ENCODE results near the gene N4BP2L2.
A peak's percentile ranks its signal among the peaks of the same experiment; 100 is the strongest.
"Not testable (repeated sequence)": the region's sequence is repeated elsewhere in the genome, so short reads cannot be mapped to it uniquely, and the experiment has no call there.

The N4BP2L2 gene

DNA sequence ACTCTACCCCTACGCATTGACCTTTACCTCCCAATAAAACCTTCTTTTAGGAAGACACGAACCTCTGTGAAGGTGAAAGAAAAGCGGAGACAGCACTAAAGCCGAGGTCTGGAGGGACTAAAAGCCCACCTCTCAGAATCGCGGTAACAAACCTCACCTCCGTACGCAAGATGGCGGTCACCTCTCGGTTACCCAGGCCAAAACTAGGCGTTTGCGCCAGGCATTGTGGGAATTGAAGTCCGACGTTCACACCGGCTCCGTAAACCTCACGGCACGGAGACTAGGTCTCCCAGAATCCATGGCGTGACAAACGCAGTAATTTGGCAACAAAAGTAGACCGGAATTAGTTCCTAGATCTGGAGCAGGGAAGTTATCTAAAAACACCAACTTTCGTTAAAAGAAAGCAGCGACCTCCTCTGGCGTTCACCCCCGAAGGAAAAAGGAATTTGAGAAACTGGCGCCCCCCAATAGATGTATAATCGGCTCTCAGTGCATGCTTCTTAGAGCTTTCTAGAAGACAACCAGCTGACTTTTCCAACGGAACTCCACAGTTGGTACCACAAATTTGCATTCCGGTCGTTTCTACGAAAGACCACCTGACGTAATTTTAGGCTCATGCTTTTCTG, at the start of gene N4BP2L2:
Gene N4BP2L2 (minus strand): TSS at position 175 of the 626 bp plus-strand sequence. CDS start 1,768 bp downstream, outside the sequence.
- peak; percentile 81 for FAIRE-seq

DNA sequence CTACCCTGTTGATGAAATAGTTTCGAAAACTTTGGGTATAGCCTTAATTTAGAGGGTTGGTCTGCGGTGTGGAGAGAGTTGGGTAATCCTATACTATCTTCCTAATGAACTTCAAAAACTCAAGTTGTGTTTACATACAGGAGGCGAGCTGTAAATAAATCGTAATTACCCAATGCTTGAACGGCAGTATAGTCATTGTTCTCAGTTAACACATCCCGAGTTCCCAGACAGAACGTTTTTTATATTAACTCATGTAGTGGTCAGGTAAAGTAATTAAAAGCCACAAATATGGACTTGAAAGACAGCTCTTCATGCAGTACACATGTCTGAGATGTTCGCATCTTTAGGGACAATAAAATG, 49.2 kb upstream of the N4BP2L2 start:
- no peak for FAIRE-seq

DNA sequence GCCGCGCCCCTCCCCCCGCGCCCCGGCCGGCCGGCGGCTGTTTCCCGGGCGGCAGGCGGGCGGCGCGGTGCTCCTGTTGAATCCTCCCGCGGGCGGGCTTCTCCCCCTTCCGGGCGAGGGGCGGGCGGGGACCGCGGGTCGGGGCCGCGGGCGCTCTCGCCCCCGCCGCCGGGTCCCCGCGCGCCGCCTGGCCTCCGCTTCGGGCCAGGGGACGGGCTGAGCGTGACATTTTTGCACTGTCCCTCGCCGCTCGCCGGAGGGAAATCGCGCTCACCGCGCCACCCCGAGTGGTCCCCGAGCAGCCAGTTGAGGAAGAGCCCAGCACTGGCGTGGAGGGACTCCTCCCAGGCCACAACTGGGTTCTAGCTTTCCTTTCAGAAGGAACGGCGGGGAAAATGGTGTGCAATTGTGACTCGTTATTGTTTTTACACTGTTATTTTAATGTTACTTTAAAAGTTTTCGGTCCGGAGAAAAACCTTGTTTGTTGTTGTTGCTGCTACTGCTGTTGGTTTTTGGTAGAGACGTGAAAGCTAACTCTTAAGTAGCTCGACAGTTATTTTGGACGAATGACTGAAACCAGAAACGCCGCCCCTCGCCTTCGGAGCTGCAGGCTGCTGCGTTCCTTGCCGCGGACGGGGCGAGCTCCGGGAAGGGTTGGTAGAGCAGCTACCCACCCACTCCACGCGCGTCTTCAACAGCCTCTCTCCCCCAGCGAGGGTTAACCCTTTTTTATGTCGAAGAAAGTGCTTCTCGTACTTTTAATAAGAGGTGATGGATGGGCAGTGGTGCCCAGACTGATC, 48.6 kb upstream of the N4BP2L2 start:
- no peak for FAIRE-seq

DNA sequence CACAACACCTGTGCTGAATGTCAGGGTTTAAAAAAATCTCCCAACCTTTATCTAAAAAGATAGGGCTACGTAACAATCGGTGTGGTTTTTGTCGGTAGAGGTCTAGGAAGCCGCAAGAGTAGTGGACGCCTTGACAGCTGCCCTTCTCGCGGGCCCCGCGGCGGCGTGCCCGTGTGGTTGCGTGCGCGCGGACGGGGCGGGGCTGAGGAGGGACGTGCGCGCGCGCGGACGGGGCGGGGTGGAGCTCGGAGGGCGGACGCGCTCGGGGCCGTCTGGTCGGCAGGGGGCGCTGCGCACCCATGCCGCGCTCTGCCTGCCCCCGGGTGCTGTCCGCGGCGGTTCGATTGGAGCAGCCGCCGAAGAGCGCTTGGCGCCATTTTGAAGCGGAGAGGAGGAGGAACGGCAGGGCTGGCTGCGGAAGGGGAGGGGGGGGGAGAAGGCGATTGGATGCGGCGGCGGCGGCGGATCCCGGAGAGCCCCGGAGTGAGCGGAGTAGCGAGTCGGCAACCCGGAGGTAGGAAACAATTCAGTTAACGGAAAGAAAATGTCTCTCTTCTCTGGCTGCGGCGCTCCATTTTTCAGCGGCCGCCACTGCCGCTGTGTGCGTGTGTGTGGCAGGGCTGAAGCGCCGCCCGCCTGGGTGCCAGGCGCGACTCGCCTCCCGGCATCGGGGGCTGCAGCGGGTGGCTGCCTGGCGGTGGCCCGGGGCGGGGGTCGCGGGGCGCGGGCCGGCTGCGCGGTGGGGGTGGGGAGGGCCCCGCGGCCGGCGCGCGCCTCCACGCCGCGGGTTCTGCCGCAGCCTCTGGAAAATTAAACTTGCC, 47.7 kb upstream of the N4BP2L2 start, which contains the start of gene PDS5B:
Gene PDS5B (plus strand): TSS at position 373 of the 821 bp plus-strand sequence. CDS start 62,321 bp downstream, outside the sequence.
- no peak for FAIRE-seq

DNA sequence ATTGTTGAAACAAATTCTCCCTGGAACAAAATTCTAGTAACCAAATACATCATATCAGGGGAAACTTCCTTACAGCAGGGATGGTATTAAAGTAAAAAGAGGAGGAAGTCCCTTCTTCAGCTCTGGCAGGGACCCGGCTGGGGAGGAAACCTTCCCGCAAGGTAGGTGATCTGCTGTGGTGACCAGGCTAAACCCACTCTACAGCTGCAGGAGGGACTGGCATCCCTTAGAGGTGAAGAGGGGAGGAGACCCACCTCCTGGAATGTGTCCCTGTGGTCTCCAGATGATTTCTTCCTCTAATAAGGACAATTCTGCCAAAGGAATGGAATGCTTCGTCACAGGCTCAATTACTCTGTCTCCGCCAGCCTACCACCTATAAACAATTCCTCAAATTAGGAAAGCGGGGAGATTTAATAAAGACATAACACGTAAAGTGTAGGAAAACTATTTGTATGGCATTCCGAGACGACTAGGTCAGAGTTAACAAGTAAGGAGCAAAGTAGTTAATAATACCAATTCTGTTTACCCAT, 47.0 kb upstream of the N4BP2L2 start:
- FAIRE-seq: peak; percentile 10

DNA sequence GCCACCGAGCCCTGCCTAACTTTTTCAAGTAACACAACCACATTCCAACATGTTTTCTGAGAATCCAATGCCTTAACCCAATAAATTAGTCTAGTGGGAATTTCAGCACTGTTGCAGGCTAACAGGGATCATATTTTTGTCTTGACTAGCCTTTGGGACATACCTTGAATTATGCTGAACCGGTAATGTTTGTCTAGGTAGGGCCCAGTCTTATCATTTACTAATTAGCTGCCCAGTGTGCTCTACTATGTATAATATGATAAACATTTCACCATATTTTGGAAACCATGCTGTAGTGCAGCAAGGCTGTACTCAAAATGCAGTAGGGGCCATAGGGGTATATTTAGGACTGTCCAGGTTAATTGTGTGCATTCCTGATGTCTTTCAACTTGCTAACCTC, 44.4 kb upstream of the N4BP2L2 start:
- FAIRE-seq: no peak

DNA sequence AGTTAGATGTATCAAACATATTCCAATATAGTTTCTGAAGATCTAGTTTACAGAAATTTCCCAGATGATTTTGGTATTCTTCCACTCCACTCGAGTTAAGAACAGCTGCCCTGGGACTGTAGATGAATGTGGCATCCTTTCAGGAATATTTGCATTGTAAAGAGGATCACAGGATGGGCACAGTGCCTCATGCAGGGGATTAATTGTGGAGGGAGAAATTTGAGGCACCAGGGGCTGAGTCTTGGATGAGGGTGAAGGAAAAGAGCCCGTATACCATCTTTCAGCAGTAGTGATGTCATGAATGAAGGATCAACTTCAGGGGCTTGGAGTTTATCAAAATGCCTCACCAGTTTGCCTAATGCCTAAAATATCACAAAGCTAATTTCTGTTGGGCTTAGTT, 43.7 kb upstream of the N4BP2L2 start:
- FAIRE-seq: no peak

DNA sequence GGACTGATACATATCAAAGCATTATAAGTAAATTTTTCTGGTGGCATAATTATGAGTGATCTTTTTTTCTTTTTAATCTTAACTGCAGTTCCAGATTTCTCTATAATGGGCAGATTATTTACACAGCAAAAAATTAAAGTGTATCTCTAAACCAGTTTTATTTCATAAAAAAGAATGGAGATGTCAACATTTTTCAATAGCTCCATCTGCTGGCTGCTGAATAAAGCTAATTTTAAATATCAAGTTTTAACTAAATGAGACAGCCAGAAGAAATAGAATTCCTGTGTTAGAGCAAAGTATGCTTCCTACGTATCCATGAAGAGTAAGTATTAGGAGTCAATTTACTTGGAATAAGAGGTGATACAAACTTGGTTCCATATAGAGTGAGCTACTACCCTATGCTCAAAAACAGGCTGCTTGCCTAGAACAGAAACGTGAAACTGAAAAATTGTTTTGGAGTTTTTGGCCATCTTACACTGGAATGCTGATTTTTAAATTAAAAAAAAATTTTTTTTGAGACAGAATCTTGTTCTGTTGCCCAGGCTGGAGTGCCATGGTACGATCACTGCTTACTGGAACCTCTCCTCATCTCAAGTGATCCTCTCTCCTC, 42.7 kb upstream of the N4BP2L2 start:
- FAIRE-seq: peak; percentile 14

DNA sequence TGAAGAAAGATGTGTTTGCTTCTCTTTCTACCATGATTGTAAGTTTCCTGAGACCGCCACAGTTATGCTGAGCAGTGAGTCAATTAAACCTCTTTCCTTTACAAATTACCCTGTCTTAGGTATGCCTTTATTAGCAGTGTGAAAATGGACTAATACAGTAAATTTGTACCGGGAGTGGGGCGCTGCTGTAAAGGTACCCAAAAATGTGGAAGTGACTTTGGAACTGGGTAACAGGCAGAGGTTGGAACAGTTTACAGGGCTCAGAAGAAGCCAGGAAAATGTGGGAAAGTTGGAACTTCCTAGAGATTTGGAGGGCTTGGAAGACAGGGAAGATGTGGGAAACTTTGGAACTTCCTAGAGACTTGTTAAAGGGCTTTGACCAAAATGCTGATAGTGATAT, 38.4 kb upstream of the N4BP2L2 start:
- FAIRE-seq: no peak

DNA sequence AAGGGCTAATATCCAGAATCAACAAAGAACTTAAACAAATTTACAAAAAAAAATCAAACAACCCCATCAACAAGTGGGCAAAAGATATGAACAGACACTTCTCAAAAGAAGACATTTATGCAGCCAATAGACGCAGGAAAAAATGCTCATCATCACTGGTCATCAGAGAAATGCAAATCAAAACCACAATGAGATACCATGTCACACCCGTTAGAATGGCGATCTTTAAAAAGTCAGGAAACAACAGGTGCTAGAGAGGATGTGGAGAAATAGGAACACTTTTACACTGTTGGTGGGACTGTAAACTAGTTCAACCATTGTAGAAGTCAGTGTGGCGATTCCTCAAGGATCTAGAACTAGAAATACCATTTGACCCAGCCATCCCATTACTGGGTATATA, 37.1 kb upstream of the N4BP2L2 start:
- not testable (repeated sequence) for FAIRE-seq

DNA sequence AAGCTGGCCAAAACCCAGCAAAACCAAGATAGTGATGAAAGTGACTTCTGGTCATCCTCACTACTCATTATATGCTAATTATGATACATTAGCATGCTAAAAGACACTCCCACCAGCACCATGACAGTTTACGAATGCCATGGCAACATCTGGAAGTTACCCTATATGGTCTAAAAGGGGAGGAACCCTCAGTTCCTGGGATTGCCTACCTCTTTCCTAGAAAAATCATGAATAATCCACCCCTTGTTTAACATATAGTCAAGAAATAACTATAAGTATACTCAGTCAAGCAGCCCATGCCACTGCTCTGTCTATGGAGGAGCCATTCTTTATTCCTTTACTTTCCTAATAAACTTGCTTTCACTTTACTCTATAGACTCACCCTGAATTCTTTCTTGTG, 22.2 kb upstream of the N4BP2L2 start:
- FAIRE-seq: not testable (repeated sequence)

DNA sequence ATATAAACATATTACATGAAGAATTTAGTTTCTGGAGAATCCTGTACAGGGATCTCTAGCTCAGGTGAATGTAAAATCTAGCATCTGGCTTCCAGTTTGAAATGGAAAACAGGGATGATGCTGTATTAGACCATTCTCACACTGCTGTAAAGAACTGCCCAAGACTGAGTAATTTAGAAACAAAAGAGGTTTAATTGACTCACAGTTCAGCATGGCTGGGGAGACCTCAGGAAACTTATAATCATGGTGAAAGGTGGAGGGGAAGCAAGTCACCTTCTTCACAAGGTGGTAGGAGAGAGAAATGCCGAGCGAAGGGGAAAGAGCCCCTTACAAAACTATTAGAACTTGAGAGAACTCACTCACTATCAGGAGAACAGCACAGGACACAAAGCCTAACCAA, 17.0 kb upstream of the N4BP2L2 start:
- no peak for FAIRE-seq

DNA sequence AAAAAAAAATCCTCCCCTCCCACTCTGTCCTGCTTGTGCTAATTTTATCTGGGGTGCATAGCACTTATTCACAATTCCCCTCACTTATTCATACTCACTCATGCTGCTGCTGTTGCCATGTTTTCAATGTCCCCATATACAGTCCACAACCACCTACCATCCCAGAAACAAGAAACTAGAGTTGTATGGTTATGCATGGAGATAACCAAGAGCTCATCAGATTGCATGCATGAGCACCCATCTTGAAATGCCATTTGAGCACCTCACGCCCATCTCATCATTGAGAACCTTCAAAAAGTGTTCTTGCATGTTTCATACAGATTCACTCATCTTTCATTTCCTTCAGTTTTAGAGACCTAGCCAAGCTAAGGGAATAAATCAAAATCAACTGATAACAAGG, 15.1 kb upstream of the N4BP2L2 start:
- FAIRE-seq: no peak

DNA sequence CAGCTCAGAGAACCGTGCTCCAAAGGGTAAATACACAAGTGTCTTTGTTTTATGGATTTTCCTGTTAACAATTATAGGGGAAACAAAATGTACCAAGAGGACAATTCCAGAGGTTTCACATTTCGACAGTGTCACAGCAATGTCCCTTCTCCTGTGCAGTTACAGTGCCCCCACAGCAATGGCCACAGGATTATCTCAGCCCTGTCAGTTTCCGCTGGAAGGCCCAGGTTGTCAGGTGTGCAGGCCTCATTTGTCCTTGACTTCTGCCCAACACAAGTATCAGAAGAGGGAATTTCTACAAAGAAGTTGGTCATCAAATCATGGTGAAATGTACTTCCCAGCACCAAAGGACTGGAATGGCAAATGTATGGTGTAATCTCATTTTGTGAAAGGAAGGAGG, 11.2 kb upstream of the N4BP2L2 start:
- no peak for FAIRE-seq

DNA sequence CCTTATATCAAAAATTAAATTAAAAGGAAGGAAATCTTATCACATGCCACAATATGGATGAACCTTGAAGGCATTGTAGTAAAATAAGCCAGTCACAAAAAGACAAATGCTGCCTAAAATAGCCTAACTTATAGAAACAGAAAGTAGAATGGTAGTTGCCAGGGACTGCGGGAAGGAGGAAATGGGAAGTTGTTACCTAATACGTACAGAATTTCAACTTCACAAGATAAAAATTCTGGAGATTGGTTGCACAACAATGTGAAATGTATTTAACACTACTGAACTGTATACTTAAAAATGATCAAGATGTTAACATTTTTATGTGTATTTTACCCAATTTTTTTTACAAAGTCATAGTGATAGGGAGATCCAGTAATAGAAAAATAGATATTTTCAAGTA, 10.2 kb upstream of the N4BP2L2 start:
- peak; percentile 10 for FAIRE-seq

DNA sequence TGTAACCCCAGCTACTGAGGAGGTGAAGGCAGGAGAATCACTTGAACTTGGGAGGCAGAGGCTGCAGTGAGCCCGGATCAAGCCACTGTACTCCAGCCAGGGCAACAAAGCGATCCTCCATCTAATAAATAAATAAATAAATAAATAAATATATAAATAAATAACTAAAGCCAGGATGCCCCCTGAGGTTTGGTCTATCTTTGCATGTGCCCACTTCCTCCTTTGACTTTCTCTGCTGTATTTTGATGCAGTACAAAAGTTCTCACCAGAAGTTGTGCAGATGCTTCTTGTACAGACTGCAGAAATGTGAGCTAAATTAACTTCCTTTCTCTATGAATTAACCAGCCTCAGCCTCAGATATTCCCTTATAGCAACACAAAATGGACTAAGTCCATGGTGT, 6.5 kb upstream of the N4BP2L2 start:
- no peak for FAIRE-seq

DNA sequence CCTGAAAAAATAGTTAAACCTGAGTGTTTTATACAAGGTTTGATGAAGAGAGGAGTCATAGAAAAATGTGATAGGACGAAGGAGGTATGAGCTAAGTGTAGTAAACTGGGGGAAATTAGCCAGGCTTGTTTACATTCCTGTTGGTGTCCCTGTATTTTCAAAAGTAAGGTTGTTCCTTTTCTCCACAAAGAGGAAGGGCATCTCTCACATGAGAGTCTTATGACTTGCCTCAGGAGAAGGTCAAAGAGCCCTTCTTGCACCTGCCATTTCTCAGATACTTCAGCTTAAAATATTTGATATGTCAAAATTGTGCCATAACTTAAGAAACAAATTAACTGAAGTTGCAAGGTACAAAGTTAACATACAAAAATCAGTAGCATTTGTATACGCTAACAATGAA, 3.6 kb upstream of the N4BP2L2 start:
- no peak for FAIRE-seq

DNA sequence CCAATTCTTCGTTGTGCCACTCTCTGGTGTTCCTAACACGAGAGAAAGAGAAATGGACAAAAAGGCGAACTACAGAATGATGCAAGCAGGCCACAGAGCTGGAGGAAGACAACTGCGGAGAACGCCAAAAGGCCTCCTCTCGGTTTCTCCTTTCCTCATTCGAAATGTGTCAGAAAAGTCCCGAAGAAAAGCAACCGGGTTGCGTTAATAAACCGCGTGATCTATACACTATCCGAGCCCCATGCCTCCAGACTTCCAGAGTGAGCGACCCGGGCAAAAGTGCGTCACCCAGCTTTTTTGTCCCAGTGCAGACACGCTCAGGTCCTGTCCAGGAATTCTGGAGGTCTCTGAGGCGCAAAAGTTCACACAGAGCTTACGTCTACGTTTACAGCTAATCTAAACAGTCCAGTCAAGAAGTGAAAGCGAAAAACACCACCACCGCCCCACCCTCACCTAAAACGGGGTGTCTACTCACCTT, 413 bp downstream of the N4BP2L2 start:
- FAIRE-seq: no peak

DNA sequence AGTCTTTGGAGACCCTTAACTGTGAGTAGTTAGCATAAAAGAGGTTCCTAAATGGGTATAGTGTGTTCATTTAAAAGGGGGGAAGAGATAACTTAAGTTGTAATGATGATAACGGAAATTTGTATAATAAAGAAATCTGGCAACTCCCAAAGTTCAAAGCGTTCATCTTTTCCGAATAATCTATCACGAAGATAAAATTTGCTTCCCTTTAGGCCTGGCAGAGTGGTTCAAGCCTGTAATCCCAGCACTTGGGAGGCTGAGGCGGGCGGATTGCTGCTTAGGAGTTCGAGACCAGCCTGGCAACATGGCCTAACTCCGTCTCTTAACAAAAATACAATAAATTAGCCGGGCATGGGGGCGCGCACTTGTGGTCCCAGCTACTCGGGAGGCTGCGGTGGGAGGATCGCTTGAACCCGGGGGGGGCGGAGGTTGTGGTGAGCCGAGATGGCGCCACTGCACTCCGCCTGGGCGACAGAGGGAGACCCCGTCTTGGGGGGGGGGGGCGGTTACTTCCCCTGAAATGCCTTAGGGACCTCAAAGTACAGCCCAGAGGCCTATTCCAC, 934 bp downstream of the N4BP2L2 start:
- no peak for FAIRE-seq

DNA sequence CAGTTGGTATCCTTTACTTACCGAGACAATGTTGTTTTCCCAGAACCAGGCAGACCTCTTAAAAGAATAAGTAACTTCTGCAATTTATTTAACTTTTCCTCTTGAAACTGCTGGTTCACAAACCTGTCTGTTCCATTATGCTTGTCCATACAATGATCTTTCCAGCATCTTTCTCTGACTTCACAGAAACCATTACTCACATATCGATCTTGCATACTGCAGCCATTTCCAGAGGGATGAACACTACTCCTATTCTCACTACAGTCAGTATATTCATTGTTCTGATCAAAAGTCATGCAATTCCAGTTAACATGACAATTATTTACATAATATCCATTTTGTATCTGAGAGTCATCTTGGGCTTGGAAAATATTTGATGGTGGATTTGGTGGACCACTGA, 2.8 kb downstream of the N4BP2L2 start:
- no peak for FAIRE-seq

DNA sequence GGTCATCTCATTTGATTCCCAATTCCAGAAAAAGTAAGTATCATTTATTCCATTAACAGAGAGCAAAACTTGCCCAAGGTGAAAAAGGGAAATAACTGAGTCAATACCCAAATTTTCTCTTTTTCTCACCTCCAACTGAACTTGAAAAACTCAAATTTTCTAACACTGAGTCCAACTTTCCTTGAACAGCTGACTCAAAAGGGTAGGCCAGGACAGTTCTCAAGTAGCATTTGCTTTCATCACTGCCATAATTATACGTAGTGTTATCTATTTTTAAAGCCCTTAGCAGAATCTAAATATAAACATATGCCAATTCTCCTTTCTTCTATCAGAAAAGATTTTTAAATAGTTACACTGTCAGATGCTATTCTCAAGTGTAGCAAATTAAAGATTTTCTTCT, 3.5 kb downstream of the N4BP2L2 start:
- no peak for FAIRE-seq

DNA sequence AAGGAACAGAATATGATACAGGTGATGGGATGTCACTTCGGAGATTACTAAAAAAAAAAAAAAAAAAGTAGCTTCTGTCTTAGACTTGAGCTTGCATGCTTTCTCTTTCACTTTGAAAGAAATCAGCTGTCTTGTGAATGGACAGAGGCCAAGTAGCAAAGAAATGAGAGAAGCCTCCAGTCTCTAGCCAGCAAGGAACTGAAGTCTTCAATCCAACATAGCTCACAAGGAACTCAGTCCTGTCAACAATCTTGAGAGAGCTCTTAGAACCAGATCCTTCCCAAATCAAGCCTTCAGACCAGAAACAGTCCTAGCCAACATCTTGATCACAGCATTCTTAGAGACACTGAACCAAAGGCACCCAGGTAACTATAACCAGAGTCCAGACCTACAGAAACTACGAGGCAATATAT, 7.7 kb downstream of the N4BP2L2 start:
- no peak for FAIRE-seq

Data from colon (tissue), 2 donors.